Mucosa of gallbladder (tissue), 1 donor: ENCODE measurements around the gene DHX16. TPM values are rescaled to one million over a fixed set of nuclear protein-coding genes. Genes with fewer than 3 reads are reported as not detected.

Source experiments
- DNase-seq: peaks from one replicate; pipeline ENCODE4 v3.0.0-alpha.2; 2020; ENCODE audit warnings: low spot score
- total RNA-seq: library from RNA; stranded (reverse); gene quantifications from one replicate; pipeline ENCODE4 v1.2.1, GENCODE V29; 2021
- donor health status: DM: no; HTN: no; CAD: no.

Gene DHX16
- total RNA-seq, 1 donor from 2014 or later, result 31.2 TPM

DNA sequence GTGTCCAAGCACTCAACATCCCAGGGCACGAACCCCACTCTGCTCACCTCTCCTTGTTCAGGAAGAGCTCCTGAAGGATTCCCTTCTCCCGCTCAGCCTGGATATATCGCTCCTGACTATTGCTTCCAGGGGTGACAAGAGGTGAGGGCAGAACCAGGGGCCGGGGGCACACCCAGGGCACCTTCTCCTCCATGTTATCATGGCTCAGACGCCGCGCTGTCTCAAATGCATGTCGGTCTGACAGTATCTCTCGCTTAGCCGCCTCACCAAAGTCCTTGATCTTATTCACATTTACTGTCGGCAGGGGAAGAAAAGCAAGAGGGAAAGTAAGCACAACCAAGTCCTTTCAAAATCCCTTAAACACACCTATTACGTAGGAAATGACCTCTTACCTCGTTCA lies 68.8 kb downstream of the DHX16 start:
- DNase-seq, result no peak

Other genes starting within 250 kb of the DHX16 start
- 385 TPM for gene HLA-E, start 183.5 kb downstream of the DHX16 start, total RNA-seq
- gene GNL1, start 116.5 kb downstream of the DHX16 start, total RNA-seq, result 68.1 TPM
- gene PRR3, start 115.7 kb downstream of the DHX16 start, total RNA-seq, result 8.0 TPM
- gene ABCF1, start 101.6 kb downstream of the DHX16 start, total RNA-seq, result 48.7 TPM
- gene PPP1R10, start 55.8 kb downstream of the DHX16 start, total RNA-seq, result 95.6 TPM
- gene MRPS18B, start 55.2 kb downstream of the DHX16 start, total RNA-seq, result 45.2 TPM
- 23.5 TPM for gene ATAT1, start 46.1 kb downstream of the DHX16 start, total RNA-seq
- gene C6orf136, start 25.9 kb downstream of the DHX16 start, total RNA-seq, result 30.3 TPM
- gene PPP1R18, start 13.6 kb upstream of the DHX16 start, total RNA-seq, result 44.0 TPM
- gene NRM, start 18.0 kb upstream of the DHX16 start, total RNA-seq, result 7.7 TPM
- gene MDC1, start 44.3 kb upstream of the DHX16 start, total RNA-seq, result 33.4 TPM
- gene TUBB, start 47.3 kb upstream of the DHX16 start, total RNA-seq, result 277 TPM
- gene FLOT1, start 69.7 kb upstream of the DHX16 start, total RNA-seq, result 177 TPM
- 61.7 TPM for gene IER3, start 71.5 kb upstream of the DHX16 start, total RNA-seq
- 457 TPM for gene DDR1, start 211.5 kb upstream of the DHX16 start, total RNA-seq
- gene GTF2H4, start 235.2 kb upstream of the DHX16 start, total RNA-seq, result 37.0 TPM
- 61.4 TPM for gene VARS2, start 241.2 kb upstream of the DHX16 start, total RNA-seq